PFSK-1 (cell line): ENCODE data around the gene STK40.

Experiments used
- FOXP2 ChIP-seq: optimal IDR thresholded peaks from 2 replicates; pipeline ENCODE3; 2011; ENCODE audit warnings: borderline replicate concordance, control low read depth, inconsistent platforms; ENCODE audit not compliant: insufficient read depth; ENCODE audit errors: extremely low read length, extremely low read depth
- POLR2AphosphoS5 ChIP-seq: IDR thresholded peaks from 2 replicates; pipeline ENCODE4 v1.6.1; 2012; ENCODE audit warnings: low read depth, mild to moderate bottlenecking, control low read depth, low read length, moderate library complexity
- REST ChIP-seq, 2 experiments: IDR thresholded peaks; 2 replicates each; pipeline versions ENCODE4 v1.6.1 to v1.8.0; 2011 to 2012; ENCODE audit warnings: low read depth in 2 of 2, low read length in 2 of 2, control low read depth in 1 of 2, inconsistent platforms in 1 of 2, mild to moderate bottlenecking in 1 of 2, moderate library complexity in 1 of 2; ENCODE audit not compliant: insufficient read depth in 1 of 2
- SIN3A ChIP-seq: IDR thresholded peaks from 2 replicates; pipeline ENCODE4 v1.6.1; 2012; ENCODE audit warnings: mild to moderate bottlenecking, low read length, moderate library complexity, borderline replicate concordance; ENCODE audit not compliant: insufficient read depth
- TAF1 ChIP-seq: IDR thresholded peaks from 2 replicates; pipeline ENCODE4 v1.6.1; 2012; ENCODE audit warnings: low read length, control low read depth, borderline replicate concordance; ENCODE audit not compliant: insufficient read depth

STK40 gene

DNA sequence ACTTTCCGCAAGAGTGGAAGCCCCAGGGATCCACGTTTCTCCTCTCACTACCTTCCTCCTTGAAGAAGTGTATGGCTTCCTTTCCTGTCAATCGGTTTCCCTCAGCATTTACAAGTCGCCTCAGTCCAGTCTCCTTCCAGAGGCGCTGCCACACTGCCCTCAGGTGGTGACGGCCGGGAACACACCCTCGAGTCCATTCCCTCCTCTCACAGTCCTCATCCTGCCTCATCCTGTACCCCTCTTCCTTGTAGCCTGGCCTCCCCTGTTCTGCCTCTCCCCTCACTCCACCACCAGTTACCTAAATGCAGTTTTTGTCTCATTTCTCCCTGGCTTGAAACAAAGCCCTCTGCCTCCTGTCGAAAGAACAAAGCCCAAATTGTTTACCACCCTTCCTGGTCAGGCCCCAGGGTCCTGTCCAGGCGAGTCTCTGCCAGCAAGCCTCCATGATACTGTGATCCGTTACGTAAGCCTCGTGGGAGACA lies 35.2 kb upstream of the STK40 start:
- no peak for TF ChIP-seq TAF1

DNA sequence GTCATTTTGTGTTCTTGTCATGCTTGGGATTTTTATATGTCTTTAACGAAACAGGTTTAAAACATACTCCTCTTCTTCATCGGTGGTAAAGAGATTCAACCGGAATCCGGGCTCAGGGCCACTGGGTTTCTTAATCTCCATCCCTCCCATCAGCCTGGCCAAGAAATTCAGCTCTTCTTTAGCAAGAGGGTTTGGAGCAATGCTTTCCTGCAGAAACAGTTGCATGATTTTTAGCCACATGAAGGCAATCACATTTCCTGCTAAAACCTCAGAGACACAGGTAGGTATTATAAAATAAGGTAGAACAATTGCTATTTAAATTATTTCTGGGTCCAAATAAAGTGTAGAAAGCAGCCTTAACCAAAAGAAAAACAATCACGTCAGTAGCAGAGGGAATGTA lies 34.7 kb upstream of the STK40 start:
- TF ChIP-seq REST (IDR thresholded peaks at IDR 0.05; ENCODE audit: insufficient read depth in 1 of 2, low read depth in 2 of 2, low read length in 2 of 2) (no peak), SIN3A (no peak), TAF1 (no peak), POLR2AphosphoS5 (no peak), FOXP2 (no peak)

DNA sequence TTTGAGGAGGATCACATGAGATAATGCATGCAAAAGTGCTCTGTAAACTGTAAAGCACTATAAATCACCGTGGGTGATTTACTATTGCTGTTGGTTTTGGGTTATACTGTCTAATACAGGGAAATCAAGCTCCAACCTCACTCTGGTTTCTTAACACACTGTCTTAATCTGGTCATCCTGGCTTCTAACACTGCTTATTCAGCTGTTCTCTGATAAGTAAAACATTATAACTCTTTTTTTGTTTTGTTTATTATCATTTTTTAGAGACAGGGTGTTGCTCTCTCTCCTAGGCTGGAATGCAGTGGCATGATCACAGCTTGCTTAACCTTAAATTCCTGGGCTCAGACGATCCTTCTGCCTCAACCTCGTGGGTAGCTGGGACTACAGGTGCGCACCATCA lies 33.8 kb upstream of the STK40 start:
- no peak for TF ChIP-seq SIN3A
- no peak for TF ChIP-seq POLR2AphosphoS5
- no peak for TF ChIP-seq TAF1
- TF ChIP-seq REST (IDR thresholded peaks at IDR 0.05; ENCODE audit: insufficient read depth in 1 of 2, low read depth in 2 of 2, low read length in 2 of 2), result no peak
- TF ChIP-seq FOXP2, result no peak

DNA sequence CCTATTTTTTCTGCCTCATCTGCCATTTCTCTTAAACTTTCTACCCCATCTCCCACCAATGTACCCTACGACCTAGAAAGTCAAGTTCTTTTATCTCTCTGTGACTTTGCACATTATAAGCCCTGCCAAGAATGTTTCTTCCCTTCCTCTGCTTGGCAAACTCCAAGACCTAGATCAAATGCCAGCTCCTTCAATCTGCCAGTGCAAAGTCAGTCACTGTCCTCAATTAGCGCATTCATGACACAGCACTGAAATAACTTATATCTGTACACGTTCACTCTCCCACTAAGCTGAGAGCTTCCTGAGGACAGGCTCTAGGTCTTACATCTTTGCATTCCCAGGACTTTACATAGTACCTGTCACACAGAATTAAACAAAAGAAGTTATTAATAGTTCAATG lies 33.4 kb upstream of the STK40 start:
- no peak for TF ChIP-seq FOXP2
- TF ChIP-seq SIN3A, result no peak
- no peak for TF ChIP-seq POLR2AphosphoS5
- no peak for TF ChIP-seq REST (IDR thresholded peaks at IDR 0.05; ENCODE audit: insufficient read depth in 1 of 2, low read depth in 2 of 2, low read length in 2 of 2)
- TF ChIP-seq TAF1, result no peak

- TF ChIP-seq POLR2AphosphoS5 (no peak), TAF1 (no peak), SIN3A (no peak), FOXP2 (no peak), REST (IDR thresholded peaks at IDR 0.05; ENCODE audit: insufficient read depth in 1 of 2, low read depth in 2 of 2, low read length in 2 of 2) (no peak)
Observed at GRCh38 chr1:36417931-36418330, 32.2 kb upstream of the STK40 start.
